ENCODE measurements around the gene ARL6IP1.

Gene ARL6IP1

DNA sequence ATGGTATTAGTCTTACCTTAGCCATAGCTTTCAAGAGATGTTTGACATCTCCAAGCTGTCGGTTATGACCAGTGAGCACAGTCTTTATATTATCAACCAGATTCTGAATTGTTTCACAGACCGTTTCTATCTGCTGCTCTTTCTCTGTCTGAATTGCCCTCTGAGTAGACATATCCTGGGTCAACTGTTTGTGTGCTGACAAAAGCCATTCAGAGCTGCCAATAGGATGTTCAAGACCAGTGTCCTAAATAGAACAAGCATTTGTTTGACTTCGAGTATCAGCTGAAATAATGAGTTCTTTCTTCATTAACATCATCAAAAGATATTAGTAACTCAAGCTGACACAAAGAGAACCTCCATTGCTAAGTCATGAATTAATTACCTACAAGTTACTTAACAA lies 14.9 kb upstream of the ARL6IP1 start:
- Histone ChIP-seq H2AFZ (ENCODE audit: low read length) (no peak overlapping the region), H3K9me2 (ENCODE audit: low read depth, low read length) (no peaks in the 10 kb centered on the region), H3K9me3 (ENCODE audit: low read length) (no peaks in the 10 kb centered on the region), H3F3A (ENCODE audit: insufficient read depth, low read length) (no peaks in the 10 kb centered on the region), H3K9ac (ENCODE audit: low read length) (no peak overlapping the region), H3K4me1 (ENCODE audit: insufficient read depth, low read length, severe bottlenecking) (no peaks in the 10 kb centered on the region), H3K79me2 (ENCODE audit: insufficient read depth, low read length) (no peaks in the 10 kb centered on the region), H4K20me1 (ENCODE audit: insufficient read depth, low read length) (no peaks in the 10 kb centered on the region), H3K36me3 (ENCODE audit: insufficient read depth, low read length) (peaks cover 83% of the 10 kb centered on the region), H3K4me3 (ENCODE audit: low read depth, low read length, poor library complexity, severe bottlenecking) (no peak overlapping the region), H3K27ac (ENCODE audit: low read depth, low read length, poor library complexity, severe bottlenecking) (no peak overlapping the region), H3K27me3 (ENCODE audit: insufficient read depth, low read length) (no peaks in the 10 kb centered on the region), H3K4me2 (ENCODE audit: low read length) (no peak overlapping the region)
- TF ChIP-seq EZH2 (IDR thresholded peaks at IDR 0.05; ENCODE audit: borderline replicate concordance, low read length), result no peak
- TF ChIP-seq, protein P1, sequence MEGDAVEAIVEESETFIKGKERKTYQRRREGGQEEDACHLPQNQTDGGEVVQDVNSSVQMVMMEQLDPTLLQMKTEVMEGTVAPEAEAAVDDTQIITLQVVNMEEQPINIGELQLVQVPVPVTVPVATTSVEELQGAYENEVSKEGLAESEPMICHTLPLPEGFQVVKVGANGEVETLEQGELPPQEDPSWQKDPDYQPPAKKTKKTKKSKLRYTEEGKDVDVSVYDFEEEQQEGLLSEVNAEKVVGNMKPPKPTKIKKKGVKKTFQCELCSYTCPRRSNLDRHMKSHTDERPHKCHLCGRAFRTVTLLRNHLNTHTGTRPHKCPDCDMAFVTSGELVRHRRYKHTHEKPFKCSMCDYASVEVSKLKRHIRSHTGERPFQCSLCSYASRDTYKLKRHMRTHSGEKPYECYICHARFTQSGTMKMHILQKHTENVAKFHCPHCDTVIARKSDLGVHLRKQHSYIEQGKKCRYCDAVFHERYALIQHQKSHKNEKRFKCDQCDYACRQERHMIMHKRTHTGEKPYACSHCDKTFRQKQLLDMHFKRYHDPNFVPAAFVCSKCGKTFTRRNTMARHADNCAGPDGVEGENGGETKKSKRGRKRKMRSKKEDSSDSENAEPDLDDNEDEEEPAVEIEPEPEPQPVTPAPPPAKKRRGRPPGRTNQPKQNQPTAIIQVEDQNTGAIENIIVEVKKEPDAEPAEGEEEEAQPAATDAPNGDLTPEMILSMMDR (IDR thresholded peaks at IDR 0.05; ENCODE audit: low read length), result no peak

DNA sequence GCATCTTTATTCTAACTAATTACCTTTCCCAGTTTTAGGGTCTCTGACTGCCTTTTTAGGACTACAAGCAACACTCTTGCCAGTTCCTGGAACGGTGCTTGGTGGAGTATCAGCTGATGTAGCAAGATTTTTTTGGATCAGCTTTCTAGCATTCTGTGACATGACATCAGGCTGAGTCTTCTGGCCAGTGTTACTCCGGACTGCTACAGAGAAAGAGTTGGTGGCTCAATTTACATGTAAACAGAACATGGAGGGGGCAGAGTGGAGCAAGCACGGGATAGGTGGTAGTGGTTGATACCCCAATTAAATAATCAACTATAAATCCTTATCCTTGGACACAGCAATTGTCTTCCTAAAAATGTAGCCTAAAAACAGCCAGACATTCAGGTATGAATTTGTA lies 10.6 kb upstream of the ARL6IP1 start:
- no peaks in the 10 kb centered on the region for H4K20me1 ChIP-seq (ENCODE audit: insufficient read depth, low read length)
- no peak overlapping the region for H3K4me3 ChIP-seq (ENCODE audit: low read depth, low read length, poor library complexity, severe bottlenecking)
- TF ChIP-seq EZH2 (IDR thresholded peaks at IDR 0.05; ENCODE audit: borderline replicate concordance, low read length), result no peak
- TF ChIP-seq, protein P1 (IDR thresholded peaks at IDR 0.05; ENCODE audit: low read length), result no peak
- no peaks in the 10 kb centered on the region for H3K27me3 ChIP-seq (ENCODE audit: insufficient read depth, low read length)
- H3K4me1 ChIP-seq (ENCODE audit: insufficient read depth, low read length, severe bottlenecking), result no peaks in the 10 kb centered on the region
- H3K9me3 ChIP-seq (ENCODE audit: low read length), result no peaks in the 10 kb centered on the region
- no peak overlapping the region for H3K27ac ChIP-seq (ENCODE audit: low read depth, low read length, poor library complexity, severe bottlenecking)
- no peak overlapping the region for H3K9ac ChIP-seq (ENCODE audit: low read length)
- H3K79me2 ChIP-seq (ENCODE audit: insufficient read depth, low read length), result no peaks in the 10 kb centered on the region
- H3F3A ChIP-seq (ENCODE audit: insufficient read depth, low read length), result no peaks in the 10 kb centered on the region
- H3K9me2 ChIP-seq (ENCODE audit: low read depth, low read length), result no peaks in the 10 kb centered on the region
- no peak overlapping the region for H3K4me2 ChIP-seq (ENCODE audit: low read length)
- no peak overlapping the region for H2AFZ ChIP-seq (ENCODE audit: low read length)
- H3K36me3 ChIP-seq (ENCODE audit: insufficient read depth, low read length), result peaks cover 85% of the 10 kb centered on the region

DNA sequence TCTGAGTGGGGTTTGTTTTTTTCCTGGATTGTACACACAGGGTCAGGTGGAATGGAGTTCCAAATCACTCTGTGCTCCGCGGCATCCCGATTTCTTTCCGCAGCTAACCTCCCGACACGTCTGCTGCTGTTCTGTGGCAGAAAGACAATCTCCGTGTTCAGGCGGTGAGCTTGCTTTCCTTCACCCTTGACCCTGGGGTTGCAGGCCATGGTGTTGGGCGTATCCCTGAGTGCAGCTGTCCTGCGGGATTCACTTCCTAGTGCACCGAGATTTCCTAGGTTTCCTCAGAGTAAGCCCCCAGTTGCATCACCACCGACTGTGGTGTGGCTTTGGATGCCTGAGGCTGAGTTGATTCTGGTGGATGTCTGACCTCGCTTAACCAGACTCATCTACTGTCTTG lies 7.8 kb upstream of the ARL6IP1 start:
- Histone ChIP-seq H3K4me3 (ENCODE audit: low read depth, low read length, poor library complexity, severe bottlenecking) (no peak overlapping the region), H3K27me3 (ENCODE audit: insufficient read depth, low read length) (no peaks in the 10 kb centered on the region), H3K27ac (ENCODE audit: low read depth, low read length, poor library complexity, severe bottlenecking) (no peak overlapping the region), H3K4me2 (ENCODE audit: low read length) (no peak overlapping the region), H3K9me2 (ENCODE audit: low read depth, low read length) (no peaks in the 10 kb centered on the region), H3K79me2 (ENCODE audit: insufficient read depth, low read length) (no peaks in the 10 kb centered on the region), H3F3A (ENCODE audit: insufficient read depth, low read length) (no peaks in the 10 kb centered on the region), H3K36me3 (ENCODE audit: insufficient read depth, low read length) (peaks cover 79% of the 10 kb centered on the region), H3K9me3 (ENCODE audit: low read length) (no peaks in the 10 kb centered on the region), H2AFZ (ENCODE audit: low read length) (no peak overlapping the region), H3K9ac (ENCODE audit: low read length) (no peak overlapping the region), H4K20me1 (ENCODE audit: insufficient read depth, low read length) (no peaks in the 10 kb centered on the region), H3K4me1 (ENCODE audit: insufficient read depth, low read length, severe bottlenecking) (peaks cover 21% of the 10 kb centered on the region)
- TF ChIP-seq EZH2 (IDR thresholded peaks at IDR 0.05; ENCODE audit: borderline replicate concordance, low read length), result no peak
- TF ChIP-seq, protein P1 (IDR thresholded peaks at IDR 0.05; ENCODE audit: low read length), result no peak

Measured in OCI-LY1 (cell line).